ENCODE results near the gene RFESD. TPM values are rescaled to one million over a fixed set of nuclear protein-coding genes. Genes with fewer than 3 reads are reported as not detected.
"Not testable (repeated sequence)": the region's sequence is repeated elsewhere in the genome, so short reads cannot be mapped to it uniquely, and the experiment has no call there.

Gene RFESD
- polyA plus RNA-seq, 1 of the 3 experiments (the other 2 are of a cell fraction), result 1.8 TPM

DNA sequence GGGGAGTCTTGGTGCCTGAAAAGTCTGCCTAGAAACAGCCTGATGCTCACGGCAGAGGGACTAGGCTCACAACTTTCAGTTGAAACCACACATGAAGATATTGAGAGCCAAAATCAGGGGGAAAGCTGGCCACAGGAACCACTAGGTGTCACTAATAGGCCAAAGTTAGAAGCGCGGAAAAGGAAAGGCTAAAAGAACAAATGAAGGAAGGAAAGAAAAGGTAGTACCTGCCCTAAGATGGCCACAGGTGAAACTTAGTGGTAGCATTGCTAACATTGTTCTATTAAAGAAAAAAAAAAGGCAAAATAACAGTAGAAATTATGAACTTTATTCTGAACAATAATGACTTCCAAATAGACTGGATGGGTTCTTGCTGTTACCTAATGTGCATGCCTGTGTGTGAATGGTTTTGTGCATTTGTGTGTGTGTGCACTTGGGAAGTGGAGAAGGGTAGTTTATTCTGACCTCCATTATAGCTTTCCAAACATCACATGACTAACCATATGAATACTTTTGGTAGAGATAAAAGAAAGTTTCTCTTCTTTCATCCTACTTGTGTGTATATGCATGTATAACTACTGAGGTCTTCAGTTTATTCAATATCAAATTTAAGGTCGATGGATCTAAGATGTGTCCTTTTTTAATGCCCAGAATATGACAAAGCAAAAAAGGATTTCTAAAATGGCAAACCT lies 2.1 kb upstream of the RFESD start:
- peak overlapping the region; percentile 84 for H2AFZ ChIP-seq (ENCODE audit: low read depth)
- peak; percentile 44 for DNase-seq

DNA sequence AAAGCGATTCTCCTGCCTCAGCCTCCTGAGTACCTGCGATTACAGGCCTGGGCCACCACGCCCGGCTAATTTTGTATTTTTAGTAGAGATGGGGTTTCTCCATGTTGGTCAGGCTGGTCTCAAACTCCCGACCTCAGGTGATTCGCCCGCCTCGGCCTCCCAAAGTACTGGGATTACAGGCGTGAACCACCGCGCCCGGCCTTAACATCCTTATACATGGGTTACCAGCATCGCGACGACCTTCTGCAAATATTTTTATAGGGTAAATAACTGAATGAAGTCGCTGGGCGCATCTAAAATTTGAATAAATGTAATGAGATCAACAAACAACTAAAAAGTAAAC lies 380 bp upstream of the RFESD start:
- peak overlapping the region in 1 of 2 experiments; percentile 31; a peak in 1 of 4 replicates for H3K27ac ChIP-seq (ENCODE audit: low read depth in 2 of 2, low read length in 1 of 2)
- not testable (repeated sequence) for H3K9ac ChIP-seq; H3K27me3 ChIP-seq (ENCODE audit: insufficient read depth); H3K79me2 ChIP-seq (ENCODE audit: insufficient read depth); DNase-seq; H4K20me1 ChIP-seq (ENCODE audit: insufficient read depth); H3K9me3 ChIP-seq; H3K9me2 ChIP-seq; H3K36me3 ChIP-seq (replicated peaks in 1 of 2; ENCODE audit: control insufficient read depth in 1 of 2, insufficient read depth in 2 of 2, low read length in 1 of 2); H3K4me1 ChIP-seq (ENCODE audit: control insufficient read depth in 1 of 2, insufficient read depth in 2 of 2, low read depth in 1 of 2, low read length in 1 of 2)
- H2AFZ ChIP-seq (ENCODE audit: low read depth), result peak overlapping the region; percentile 92; the same call in 1 of the 2 replicates
- H3F3A ChIP-seq (replicated peaks; ENCODE audit: insufficient read depth), result peaks cover 13% of the 10 kb centered on the region
- 89% methylated on average over 17 of the region's 17 CpGs for WGBS (ENCODE audit: low lambda C conversion rate)
- H3K4me3 ChIP-seq (ENCODE audit: low read depth in 2 of 2, low read length in 1 of 2), result peak overlapping the region in 1 of 2 experiments; percentile 66; a peak in 2 of 4 replicates
- H3K4me2 ChIP-seq, result peak overlapping the region; percentile 86
- ChIA-PET POLR2A (interaction anchor here (0.5 to 1.8 kb wide), 8 partner anchors 24 to 691 kb away, joined by 3 to 25 read pairs (median 4); partner anchors contain the start of gene RHOBTB3), CTCF (interaction anchor here (0.8 to 9.5 kb wide), 8 partner anchors 18 to 690 kb away, joined by 3 to 139 read pairs (median 7); partner anchors contain the start of gene RHOBTB3)

More for the DNA sequence above, 2.1 kb upstream of the RFESD start:
- peaks cover 13% of the 10 kb centered on the region for H3F3A ChIP-seq (replicated peaks; ENCODE audit: insufficient read depth)
- WGBS (ENCODE audit: low lambda C conversion rate), result 12% methylated on average over 4 of the region's 4 CpGs
- no peaks in the 10 kb centered on the region for H3K9me3 ChIP-seq
- H3K79me2 ChIP-seq (ENCODE audit: insufficient read depth), result no peaks in the 10 kb centered on the region
- CTCF ChIA-PET, result interaction anchor here (0.6 to 9.5 kb wide), 33 partner anchors 9 to 1027 kb away, joined by 3 to 139 read pairs (median 5); partner anchors contain the start of genes GLRX, GPR150 and RHOBTB3
- TF ChIP-seq NFIC (IDR thresholded peaks at IDR 0.05; ENCODE audit: borderline replicate concordance) (no peak), RAD21 (IDR thresholded peaks at IDR 0.05; ENCODE audit: low read length) (peak; percentile 90), SMC3 (IDR thresholded peaks at IDR 0.05; ENCODE audit: low read depth, low read length) (peak; percentile 76), MXI1 (IDR thresholded peaks at IDR 0.05; ENCODE audit: low read depth, low read length) (0 out of 2 replicates have a peak, but pooled peaks have one; percentile 15)
- TF ChIP-seq, protein P1, sequence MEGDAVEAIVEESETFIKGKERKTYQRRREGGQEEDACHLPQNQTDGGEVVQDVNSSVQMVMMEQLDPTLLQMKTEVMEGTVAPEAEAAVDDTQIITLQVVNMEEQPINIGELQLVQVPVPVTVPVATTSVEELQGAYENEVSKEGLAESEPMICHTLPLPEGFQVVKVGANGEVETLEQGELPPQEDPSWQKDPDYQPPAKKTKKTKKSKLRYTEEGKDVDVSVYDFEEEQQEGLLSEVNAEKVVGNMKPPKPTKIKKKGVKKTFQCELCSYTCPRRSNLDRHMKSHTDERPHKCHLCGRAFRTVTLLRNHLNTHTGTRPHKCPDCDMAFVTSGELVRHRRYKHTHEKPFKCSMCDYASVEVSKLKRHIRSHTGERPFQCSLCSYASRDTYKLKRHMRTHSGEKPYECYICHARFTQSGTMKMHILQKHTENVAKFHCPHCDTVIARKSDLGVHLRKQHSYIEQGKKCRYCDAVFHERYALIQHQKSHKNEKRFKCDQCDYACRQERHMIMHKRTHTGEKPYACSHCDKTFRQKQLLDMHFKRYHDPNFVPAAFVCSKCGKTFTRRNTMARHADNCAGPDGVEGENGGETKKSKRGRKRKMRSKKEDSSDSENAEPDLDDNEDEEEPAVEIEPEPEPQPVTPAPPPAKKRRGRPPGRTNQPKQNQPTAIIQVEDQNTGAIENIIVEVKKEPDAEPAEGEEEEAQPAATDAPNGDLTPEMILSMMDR (IDR thresholded peaks at IDR 0.05), result peak; percentile 86
- no peaks in the 10 kb centered on the region for H4K20me1 ChIP-seq (ENCODE audit: insufficient read depth)
- POLR2A ChIA-PET, result no interaction called here
- H3K9ac ChIP-seq, result no peak overlapping the region
- no peaks in the 10 kb centered on the region for H3K9me2 ChIP-seq
- no peaks in the 10 kb centered on the region for H3K36me3 ChIP-seq (replicated peaks in 1 of 2; ENCODE audit: control insufficient read depth in 1 of 2, insufficient read depth in 2 of 2, low read length in 1 of 2)
- H3K4me3 ChIP-seq (ENCODE audit: low read depth in 2 of 2, low read length in 1 of 2), result no peak overlapping the region
- no peak overlapping the region for H3K4me2 ChIP-seq
- no peaks in the 10 kb centered on the region for H3K27me3 ChIP-seq (ENCODE audit: insufficient read depth)
- no peak overlapping the region; a peak in 1 of 4 replicates for H3K27ac ChIP-seq (ENCODE audit: low read depth in 2 of 2, low read length in 1 of 2)
- peaks cover 0 to 6% of the 10 kb centered on the region in 2 experiments; a peak in 2 of 4 replicates for H3K4me1 ChIP-seq (ENCODE audit: control insufficient read depth in 1 of 2, insufficient read depth in 2 of 2, low read depth in 1 of 2, low read length in 1 of 2)
